ENCODE data around the gene GABBR2. TPM values are rescaled to one million over a fixed set of nuclear protein-coding genes. Genes with fewer than 3 reads are reported as not detected.

The GABBR2 gene
- total RNA-seq, 1 experiment from 2014 or later: 6.3 TPM

- intact Hi-C loops (cut with micrococcal nuclease; ENCODE audit: unreplicated experiment): no loop called here
- Histone ChIP-seq H3K36me3 (ENCODE audit: control insufficient read depth, insufficient read depth, low read length) (no peaks in the 10 kb centered on the region), H3K27ac (ENCODE audit: low read length) (no peak overlapping the region), H3K9me3 (ENCODE audit: control insufficient read depth, insufficient read depth, low read depth, low read length) (no peaks in the 10 kb centered on the region), H3K4me1 (ENCODE audit: control insufficient read depth, insufficient read depth, low read length) (no peaks in the 10 kb centered on the region), H3K27me3 (ENCODE audit: control insufficient read depth, insufficient read depth, low read length) (no peaks in the 10 kb centered on the region), H3K4me3 (ENCODE audit: low read depth in 2 of 2, low read length in 2 of 2) (no peak overlapping the region)
- in situ Hi-C loops (cut with HindIII; ENCODE audit: low pct_unique_long_range_greater_than_20kb, low sequenced_read_pairs): no loop called here
- TF ChIP-seq TCF7L2 (IDR thresholded peaks at IDR 0.05; ENCODE audit: low read depth, low read length) (no peak), CTCF (IDR thresholded peaks at IDR 0.05) (no peak), REST (IDR thresholded peaks at IDR 0.05; ENCODE audit: insufficient read depth in 1 of 2, low read depth in 2 of 2, low read length in 1 of 2) (no peak), SIN3A (IDR thresholded peaks at IDR 0.05; ENCODE audit: borderline replicate concordance, insufficient read depth, low read depth, low read length) (no peak), POLR2AphosphoS5 (IDR thresholded peaks at IDR 0.05; ENCODE audit: low read depth, low read length) (no peak)
- ATAC-seq (no peak), DNase-seq (ENCODE audit: low read depth, low spot score) (no peak)
- CTCF ChIA-PET: interaction anchor here (0.6 kb wide), 1 partner anchor 322 kb away, joined by 10 read pairs; no protein-coding TSS in a partner anchor
- POLR2A ChIA-PET: no interaction called here
- no TSS peak for BruUV-seq (replicated peaks)
Measured at GRCh38 chr9:98304381-98304780, 404.4 kb downstream of the GABBR2 start.

GRCh38 chr9:98303633-98304125 is 405.1 kb downstream of the GABBR2 start:
- Histone ChIP-seq H3K4me3 (ENCODE audit: low read depth in 2 of 2, low read length in 2 of 2) (no peak overlapping the region), H3K27me3 (ENCODE audit: control insufficient read depth, insufficient read depth, low read length) (no peaks in the 10 kb centered on the region), H3K4me1 (ENCODE audit: control insufficient read depth, insufficient read depth, low read length) (no peaks in the 10 kb centered on the region), H3K9me3 (ENCODE audit: control insufficient read depth, insufficient read depth, low read depth, low read length) (no peaks in the 10 kb centered on the region), H3K27ac (ENCODE audit: low read length) (no peak overlapping the region), H3K36me3 (ENCODE audit: control insufficient read depth, insufficient read depth, low read length) (no peaks in the 10 kb centered on the region)
- BruUV-seq (replicated peaks): no TSS peak
- ChIA-PET POLR2A (no interaction called here), CTCF (interaction anchor here (0.6 kb wide), 1 partner anchor 321 kb away, joined by 10 read pairs; no protein-coding TSS in a partner anchor)
- DNase-seq (ENCODE audit: low read depth, low spot score) (no peak), ATAC-seq (no peak)
- TF ChIP-seq TCF7L2 (IDR thresholded peaks at IDR 0.05; ENCODE audit: low read depth, low read length): no peak
- TF ChIP-seq SIN3A (IDR thresholded peaks at IDR 0.05; ENCODE audit: borderline replicate concordance, insufficient read depth, low read depth, low read length): no peak
- no peak for TF ChIP-seq CTCF (IDR thresholded peaks at IDR 0.05)
- no peak for TF ChIP-seq POLR2AphosphoS5 (IDR thresholded peaks at IDR 0.05; ENCODE audit: low read depth, low read length)
- no peak for TF ChIP-seq REST (IDR thresholded peaks at IDR 0.05; ENCODE audit: insufficient read depth in 1 of 2, low read depth in 2 of 2, low read length in 1 of 2)
- intact Hi-C loops (cut with micrococcal nuclease; ENCODE audit: unreplicated experiment) (no loop called here), in situ Hi-C loops (cut with HindIII; ENCODE audit: low pct_unique_long_range_greater_than_20kb, low sequenced_read_pairs) (no loop called here)
